GM21717 (cell line): ENCODE data around the gene MATK.

ENCODE experiments used
- ATAC-seq: cut with Tn5 transposase; IDR thresholded peaks from one replicate; pipeline ENCODE4 v1.9.1; 2021; ENCODE audit warnings: mild to moderate bottlenecking, moderate library complexity; ENCODE audit not compliant: unreplicated experiment

MATK gene, protein sequence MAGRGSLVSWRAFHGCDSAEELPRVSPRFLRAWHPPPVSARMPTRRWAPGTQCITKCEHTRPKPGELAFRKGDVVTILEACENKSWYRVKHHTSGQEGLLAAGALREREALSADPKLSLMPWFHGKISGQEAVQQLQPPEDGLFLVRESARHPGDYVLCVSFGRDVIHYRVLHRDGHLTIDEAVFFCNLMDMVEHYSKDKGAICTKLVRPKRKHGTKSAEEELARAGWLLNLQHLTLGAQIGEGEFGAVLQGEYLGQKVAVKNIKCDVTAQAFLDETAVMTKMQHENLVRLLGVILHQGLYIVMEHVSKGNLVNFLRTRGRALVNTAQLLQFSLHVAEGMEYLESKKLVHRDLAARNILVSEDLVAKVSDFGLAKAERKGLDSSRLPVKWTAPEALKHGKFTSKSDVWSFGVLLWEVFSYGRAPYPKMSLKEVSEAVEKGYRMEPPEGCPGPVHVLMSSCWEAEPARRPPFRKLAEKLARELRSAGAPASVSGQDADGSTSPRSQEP

DNA sequence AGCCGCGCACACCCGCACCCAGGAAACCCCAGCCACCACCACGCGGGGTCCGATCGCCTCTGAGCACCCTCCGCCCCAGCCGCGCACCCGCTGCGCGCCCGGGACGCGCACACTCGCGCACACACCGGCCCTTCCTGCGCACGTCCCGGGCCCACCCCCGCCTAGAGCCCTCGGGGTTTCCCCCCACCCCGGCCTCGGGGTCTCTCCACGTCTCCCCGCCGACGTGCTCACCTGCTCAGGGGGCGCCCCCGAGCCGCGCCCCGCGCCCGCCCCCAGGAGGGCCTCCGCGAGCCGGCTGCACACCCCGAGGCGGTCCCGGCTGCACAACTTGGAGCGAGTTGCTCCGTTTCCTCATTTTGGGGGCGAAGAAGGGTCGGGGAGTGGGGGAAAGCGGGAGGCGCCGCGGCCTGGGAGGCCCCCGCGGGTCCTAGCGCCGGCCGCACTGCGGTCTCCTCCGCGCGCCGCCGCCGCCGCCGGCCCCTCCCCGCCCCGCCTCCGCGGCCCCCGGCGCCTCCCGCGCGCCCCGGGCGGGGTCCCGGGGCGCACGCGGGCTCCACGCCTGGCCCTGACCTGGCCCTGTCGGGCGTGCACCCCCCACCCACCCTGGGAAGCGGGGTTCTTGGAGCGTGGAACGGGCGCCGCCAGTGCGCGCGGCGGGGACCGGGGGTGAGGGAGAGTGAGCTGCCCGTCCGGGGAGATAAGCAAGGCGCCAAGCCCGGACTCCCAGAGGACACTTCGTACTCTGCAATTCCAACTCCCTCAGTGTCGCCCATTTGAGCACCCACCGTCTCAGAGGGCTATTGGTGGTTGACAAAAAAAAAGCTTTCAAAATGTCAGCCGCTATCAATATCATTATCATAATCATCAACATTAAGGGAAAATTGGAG lies at the start of gene MATK:
Gene MATK, minus strand, starts transcription at position 444 of the 887 bp plus-strand sequence. CDS start 1,246 bp downstream, outside the sequence.
- ATAC-seq: no peak

DNA sequence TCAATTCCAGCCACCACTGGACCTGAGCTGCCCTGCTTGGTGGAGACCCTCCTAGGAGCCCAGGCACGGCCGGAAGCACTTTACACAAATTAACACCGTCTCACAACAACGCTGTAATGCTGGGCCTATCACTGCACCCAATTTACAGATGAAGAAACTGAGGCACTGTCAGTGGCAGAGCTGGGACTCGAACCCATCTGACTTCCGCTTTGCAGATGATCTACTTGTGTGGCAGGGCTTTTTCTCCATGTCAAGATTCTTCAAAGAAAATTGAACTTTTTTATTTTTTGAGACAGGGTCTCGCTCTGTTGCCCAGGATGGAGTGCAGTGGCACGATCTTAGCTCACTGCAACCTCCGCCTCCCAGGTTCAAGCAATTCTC lies 48.9 kb upstream of the MATK start:
- no peak for ATAC-seq

DNA sequence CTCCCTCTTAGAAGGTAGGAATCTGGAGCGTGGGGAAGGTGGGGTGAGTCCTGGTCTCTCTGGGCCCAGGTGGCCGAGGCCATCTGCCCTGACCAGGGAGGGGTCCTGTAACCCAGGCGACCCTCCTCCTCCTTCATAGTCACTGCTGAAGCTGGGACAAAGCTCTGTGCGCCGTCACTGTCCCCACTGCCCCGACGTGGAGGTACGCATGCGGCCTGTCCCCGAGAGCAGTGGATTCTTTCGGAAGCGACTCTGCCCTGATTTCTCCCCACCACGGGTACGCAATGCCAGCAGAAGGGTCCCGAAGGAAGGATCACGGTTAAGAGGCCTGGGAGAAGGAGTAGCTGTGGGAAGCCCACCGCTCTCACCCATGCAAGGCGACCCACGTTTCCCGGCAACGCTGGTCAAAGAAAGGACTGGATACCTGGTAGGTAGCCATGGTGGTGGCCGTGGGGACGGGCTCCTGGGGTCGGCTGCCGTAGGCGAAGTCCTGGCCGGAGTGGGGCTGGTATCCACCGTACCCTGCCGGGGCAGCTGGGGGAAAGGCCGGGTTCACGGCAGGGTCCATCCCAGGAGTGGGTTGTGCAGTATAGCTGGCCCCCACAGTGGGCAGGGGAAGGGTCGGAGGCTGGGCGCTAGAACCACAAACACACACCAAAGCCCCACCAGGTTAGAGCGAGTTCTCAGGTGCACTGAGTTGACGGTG lies 48.3 kb upstream of the MATK start:
- ATAC-seq: no peak

DNA sequence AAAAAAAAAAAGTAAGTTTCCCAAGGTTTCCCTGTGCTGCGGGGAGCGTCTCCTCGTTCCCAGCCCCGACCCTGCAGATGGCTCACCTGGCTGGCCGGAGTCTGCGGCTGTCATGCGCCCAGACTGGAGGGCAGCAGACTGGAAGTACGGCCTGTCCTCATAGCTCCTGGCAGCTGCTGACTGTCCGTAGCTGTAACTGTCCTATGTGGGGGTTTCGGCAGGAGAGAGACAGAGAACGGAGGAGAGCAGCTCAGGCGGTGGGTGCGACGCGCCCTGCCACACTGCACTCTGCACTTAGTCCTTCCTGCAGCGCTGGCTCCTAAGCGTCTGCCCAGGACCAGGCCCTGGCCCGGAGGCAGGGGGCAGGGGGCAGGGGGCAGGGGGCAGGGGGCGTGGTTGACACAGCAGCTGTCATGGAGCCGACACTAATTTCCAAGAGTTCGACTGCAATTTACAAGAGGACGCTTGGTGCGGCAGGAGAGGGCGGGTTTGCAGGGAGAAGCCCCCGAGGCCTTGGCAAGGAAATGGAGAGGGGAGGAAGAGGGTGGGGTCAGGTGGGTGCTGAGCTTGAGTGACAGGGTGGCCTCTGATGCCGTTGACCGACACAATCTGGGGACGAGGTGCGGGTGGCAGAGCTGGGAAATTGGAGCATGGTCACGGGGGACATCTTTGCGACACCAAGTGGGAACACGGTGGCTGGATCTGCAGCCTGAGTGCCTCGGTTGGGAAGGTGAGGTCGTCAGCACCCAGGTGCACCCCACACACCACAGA lies 47.6 kb upstream of the MATK start:
- ATAC-seq: no peak

DNA sequence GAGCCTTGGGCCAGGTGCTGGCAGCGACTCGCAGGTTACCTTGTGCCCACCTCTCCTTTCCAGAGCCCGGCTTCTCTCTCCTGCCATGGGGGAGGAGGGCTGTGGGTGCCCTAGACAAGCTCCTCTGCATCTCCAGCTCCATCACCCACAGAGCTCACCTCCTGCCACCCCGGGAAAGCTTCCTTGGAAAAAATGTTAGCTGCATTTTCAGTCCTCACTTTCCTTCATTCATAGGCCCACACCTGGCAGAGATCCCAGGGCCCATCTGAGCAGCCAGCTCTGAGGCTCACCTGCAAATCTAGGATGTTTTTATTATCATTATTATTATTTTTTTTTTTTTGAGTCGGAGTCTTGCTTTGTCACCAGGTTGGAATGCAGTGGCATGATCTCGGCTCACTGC lies 45.8 kb upstream of the MATK start:
- ATAC-seq: no peak

DNA sequence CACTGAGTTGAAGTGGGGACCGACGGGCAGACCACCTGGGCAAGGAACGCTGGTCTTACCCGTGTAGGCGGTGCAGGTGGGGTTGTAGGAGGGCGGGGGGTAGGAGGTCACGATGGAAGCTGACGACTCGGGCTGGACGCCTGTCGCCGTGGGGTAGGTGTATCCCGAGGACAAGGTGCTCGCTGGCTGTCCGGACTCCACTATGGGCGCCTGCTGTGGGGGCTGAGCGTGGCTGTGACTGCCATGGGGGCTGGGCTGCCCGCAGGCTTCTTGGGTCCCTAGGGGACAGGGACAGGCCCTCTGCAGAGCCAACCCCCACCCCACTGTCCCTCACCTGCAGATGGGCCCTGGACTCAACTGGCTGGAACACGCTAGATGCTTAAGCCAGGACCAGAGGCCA lies 45.4 kb upstream of the MATK start:
- ATAC-seq: no peak

DNA sequence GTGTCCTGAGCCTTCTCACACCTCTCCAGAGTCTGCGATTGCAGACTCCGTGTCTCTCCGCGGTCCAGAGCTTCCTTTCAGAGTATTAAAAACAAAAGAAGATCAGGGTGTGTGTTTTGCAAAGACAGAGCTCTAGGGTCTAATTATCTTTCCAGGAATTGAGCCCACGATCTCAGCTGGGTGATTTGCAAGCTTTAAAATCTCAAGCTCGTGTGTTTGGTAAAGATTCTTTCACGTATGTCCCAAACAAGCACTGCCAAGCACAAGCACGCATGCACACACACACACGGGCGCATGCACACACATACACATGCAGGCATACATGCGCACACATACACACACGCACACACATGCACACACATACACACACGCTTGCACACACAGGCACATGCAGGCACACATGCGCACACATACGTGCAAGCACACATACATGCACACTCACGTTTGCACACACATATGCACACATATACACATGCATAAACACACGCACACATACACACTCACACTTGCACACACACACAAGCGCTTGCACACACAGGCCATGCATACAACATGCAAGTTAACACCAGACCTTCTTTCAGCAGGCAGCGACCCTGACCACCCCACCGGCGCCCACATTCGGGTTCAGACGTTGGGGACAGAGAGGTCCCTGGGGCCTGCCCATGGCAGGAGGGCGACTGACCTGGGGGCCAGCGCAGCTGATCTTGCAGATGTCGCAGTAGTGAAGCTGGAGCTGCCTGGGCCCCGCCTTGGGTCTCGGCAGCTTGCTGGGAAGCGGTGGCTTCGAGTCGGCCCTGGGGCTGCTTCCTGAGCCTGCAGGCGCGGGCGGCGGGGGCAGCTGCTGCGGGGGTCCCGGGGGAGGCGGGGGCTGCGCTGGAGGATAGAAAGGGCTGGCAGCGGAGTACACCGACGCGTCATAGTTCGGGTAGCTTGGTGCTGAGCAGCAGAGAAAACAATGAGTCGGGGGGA lies 44.7 kb upstream of the MATK start:
- no peak for ATAC-seq

DNA sequence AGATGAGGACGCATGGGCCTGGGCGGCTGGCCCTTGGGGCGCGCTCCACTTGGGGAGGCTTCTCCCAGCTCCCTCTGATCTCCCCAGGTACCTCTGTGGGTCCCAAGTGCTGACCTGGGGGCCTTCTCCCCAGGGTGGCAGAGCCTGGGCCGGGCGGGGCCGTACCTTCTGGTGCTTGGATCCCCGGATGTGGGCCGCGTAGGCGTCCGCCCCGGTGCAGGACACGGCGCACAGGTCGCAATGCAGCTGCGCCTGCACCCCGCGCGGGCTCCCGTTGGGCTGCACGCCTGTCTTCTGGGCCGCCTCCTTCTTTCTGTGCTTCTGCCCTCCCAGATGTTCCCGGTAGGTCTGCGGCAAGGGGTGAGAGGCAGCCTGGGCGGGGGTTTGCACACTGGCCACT lies 41.1 kb upstream of the MATK start:
- ATAC-seq: no peak

DNA sequence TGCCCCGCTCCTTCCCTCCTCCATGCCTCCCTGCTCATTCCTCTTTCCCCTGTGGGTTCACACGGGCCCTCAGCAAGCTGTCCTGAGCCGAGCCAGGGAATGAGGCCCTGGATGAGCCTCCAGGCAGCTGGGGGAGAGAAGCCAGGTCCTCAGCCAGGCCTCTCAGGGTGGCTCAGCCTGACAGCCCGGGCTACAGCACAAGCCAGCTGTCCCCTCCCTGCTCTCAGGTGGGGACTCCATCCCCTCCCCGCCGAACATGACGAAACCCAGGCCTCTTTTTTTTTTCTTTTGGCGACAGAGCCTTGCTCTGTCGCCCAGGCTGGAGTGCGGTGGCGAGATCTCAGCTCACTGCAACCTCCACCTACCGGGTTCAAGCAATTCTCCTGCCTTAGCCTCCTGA lies 40.0 kb upstream of the MATK start:
- ATAC-seq: no peak

DNA sequence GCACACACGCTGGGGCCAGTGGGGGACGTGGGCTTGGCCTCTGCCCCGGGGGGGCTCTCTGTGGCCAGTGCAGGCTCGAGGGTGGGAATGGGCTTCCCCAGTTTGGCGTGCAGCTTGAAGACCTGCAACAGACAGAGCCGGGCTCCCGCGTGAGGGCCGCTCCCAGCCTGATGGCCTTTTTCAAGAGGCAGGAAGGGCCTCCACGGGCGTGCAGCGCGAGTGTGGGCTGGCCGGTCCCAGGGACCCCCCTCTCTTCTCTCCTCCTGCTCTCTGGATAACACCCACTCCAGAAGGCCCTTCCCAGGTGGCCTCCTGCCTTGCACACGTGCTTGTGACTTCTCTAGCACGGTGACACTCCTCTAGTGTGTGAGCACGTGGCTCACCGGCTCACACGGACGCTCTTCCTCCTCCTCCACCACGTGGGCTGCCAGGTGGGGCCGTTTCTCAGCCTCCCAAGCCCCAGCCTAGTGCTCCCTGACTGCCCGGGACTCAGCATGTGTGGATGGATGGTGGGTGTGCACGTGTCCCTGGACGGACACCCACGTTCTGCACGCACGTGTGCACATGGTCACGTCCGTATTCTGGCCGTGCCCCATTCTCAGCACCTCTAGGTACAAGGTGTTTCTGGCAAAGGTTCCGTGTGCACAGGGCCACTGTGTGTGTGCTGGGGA lies 39.2 kb upstream of the MATK start:
- no peak for ATAC-seq

DNA sequence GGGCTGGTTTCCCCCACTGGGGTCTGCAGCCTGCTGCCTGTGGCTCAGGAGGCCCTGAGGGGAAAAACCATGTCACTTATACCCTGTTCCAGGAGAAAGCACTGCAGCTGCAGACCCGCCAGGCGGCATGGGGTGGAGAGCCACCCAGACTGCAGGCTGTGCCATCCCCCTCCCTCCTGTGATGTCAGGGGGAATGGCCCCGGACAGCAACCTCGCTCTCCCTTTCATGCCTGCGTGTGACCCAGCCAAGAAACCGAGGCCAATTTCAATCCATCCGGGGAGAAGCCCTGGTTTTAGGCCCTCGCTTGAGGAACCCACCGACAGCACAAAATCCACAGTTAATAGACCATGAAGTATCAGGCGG lies 37.2 kb upstream of the MATK start:
- no peak for ATAC-seq

DNA sequence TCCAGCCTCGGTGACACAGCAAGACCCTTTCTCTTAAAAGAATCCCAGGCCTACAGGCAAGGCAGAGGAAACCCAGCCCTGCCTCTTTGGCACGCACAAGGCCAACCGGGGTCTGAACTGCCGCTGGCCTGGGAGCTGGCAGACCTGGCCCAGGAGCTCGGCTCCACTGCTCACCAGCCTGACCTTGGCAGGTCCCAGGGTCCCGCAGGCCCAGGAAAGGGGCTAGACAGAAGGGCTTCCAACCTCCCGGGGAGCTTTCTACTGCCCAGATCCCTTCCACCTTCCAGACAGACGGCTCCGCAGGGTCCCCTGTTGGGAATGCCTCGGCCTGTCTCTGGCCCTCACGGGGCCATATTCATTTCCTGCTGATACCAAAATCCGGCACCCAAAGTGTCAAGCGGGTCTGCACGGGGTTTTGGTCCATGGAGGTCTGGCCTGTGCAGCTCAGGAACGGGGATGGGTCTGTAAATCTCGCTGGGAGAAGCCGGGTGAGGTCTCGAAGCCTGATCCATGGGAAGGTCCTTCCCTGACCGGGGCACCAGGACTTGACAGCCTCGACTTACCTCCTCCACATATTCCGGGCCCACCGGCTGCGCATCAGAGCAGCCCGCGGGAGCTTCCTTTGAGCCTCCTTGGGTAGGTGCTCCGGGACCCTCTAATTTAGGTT lies 36.6 kb upstream of the MATK start:
- ATAC-seq: no peak

DNA sequence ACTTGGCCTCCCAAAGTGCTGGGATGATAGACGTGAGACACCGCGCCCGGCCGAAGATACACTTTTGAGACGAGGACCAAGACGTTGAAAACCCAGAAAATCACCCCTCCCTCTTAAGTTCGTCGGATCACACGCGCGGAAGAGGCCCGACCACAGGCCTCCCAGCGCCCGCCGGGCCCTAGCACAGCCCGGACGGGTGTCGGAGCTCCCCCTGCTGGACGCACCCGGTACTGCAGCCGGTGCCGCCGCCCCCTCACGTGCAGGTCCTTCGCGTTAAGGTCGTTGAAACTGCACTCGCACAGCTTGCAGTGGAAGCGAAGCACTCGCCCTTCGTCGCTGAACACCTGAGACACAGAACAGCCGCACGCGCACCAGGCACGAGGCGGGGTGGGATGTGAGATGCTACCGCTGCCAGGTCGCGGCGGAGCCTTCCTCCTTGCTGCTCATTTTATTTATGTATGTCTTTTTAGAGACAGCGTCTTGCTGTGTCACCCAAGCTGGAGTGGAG lies 35.7 kb upstream of the MATK start:
- ATAC-seq: no peak

DNA sequence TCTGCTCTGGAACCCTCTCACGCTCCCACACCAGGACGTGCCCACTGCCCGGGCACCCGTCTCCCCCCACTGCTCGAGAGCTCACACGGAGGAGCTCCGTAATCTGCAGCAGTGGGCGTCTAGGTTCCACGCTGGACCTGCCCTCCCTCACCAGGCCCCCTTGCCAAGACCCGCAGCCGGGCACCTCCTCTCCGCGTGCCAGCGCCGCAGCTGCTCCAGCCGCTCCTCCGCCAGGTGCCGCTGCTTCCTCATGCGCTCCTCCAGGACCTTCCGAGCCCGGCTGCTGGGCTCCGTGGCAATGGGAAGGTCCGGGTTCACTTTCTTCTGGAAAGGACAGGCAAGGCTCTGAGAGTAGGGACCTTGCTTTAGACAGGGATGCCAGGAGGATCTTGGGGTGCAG lies 35.0 kb upstream of the MATK start:
- no peak for ATAC-seq

DNA sequence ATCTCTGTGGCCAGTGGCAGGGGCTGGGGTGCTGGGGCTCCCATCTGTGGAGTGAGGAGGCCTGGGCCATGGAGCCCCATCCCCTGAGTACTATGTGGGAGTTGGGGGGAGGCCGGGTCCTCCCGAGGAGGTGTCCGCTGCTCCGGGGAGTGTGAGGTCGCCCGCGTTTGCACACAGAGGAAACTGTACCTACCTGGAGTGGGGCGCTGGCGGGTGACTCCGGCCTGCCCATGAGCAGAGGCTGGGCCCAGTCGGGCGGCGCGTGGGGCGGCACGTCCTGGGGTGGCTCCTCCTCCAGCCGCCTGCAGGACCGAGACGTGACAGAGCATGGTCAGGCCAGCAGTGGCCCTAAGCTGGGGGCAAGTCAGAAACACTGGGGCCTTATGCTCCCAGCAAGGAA lies 33.8 kb upstream of the MATK start:
- no peak for ATAC-seq

DNA sequence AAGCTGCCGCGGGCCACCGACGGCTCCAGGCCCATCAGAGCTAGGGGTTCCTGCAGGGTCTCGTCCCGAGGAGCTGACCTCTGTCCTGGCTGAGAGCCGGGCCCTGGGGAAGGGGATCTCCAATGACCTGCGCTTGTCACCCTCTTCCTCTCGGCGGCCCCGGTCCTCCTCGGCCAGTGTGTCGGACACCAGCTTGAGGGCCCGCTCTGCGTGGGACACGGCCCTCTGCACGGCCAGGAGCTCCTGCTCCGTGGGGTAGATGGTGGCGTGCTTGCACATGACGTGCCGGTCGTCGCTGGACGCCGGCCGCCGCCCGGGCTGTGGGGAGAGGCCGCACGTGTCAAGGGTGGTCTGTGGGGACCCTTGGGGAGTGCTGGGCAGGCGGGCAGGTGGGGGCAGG lies 32.7 kb upstream of the MATK start:
- ATAC-seq: no peak

DNA sequence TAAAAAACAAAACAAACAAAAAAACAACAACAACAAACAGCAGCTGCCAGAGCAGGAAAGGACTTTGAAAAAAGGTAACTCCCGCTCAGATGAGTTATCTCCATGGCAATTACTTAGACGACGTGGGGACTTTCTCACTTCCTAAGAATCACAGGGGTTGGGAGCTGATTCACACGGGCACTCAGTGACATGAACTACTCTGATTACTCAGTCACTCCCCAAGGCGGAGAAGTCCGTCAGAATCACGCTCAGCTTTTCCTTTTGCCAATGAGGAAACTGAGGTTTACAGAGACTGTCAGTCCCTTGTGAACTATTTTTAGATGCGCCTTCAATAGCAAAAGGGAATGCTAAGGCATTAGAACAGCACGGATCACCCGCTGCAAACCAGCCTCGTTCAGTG lies 32.3 kb upstream of the MATK start:
- no peak for ATAC-seq

DNA sequence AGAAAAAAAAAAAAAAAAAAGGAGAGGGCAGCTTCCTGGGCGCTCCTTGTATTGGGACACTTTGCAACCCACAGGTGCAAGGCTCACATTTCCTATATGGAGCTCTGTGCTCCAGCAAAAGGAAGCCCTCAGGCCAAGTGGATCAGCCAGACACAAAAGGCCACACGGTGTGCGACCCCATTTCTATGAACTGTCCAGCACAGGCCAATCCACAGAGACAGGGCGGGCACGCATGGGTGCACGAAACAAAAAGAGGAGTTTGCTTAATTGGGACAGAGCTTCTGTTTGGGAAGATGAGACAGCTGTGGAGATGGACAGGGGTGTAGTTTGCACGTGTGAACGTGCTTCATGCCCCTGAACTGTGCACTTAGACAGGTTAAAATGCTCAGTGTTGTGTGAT lies 31.6 kb upstream of the MATK start:
- no peak for ATAC-seq
